CD4-positive, alpha-beta T cell (primary cell): ENCODE measurements around the gene ADK. TPM values are rescaled to one million over a fixed set of nuclear protein-coding genes. Genes with fewer than 3 reads are reported as not detected.
"Not testable (repeated sequence)": the region's sequence is repeated elsewhere in the genome, so short reads cannot be mapped to it uniquely, and the experiment has no call there.

ENCODE experiments used
- ATAC-seq: fragments of 200-7000 bp; cut with Tn5 transposase; one replicate; pipeline ENCODE4 v1.10.0; 2022; ENCODE audit warnings: mild to moderate bottlenecking; ENCODE audit not compliant: poor library complexity
- CTCF ChIA-PET: fragments of 350-600 bp; sonication (Branson Sonifier 250); formaldehyde crosslinking; loops from one replicate; lab custom pipeline; 2021; ENCODE audit warnings: antibody characterized with exemption, inconsistent platforms; lab: Charles Lee
- POLR2A ChIA-PET: fragments of 350-600 bp; sonication (Branson Sonifier 250); formaldehyde crosslinking; loops from one replicate; lab custom pipeline; 2021; ENCODE audit warnings: antibody characterized with exemption, inconsistent platforms; lab: Charles Lee
- DNase-seq, 14 experiments: peaks; one replicate each; pipeline ENCODE4 v3.0.0-alpha.2; 2013 to 2020; ENCODE audit warnings: mixed read lengths in 2 of 14
- H3K27ac ChIP-seq, 2 donors: one replicate each; pipeline versions ENCODE4 v1.5.1 to v1.7.0; 2013; ENCODE audit warnings: low read length in 2 of 2, low read depth in 1 of 2, mild to moderate bottlenecking in 1 of 2
- H3K27me3 ChIP-seq, 2 experiments: 1 replicate in 1 of 2; 2 replicates in 1 of 2; pipeline versions ENCODE4 v1.6.1 to v1.7.0; 2013; ENCODE audit warnings: low read length in 2 of 2, control low read depth in 1 of 2, mild to moderate bottlenecking in 1 of 2, moderate library complexity in 1 of 2; ENCODE audit not compliant: insufficient read depth in 2 of 2, control insufficient read depth in 1 of 2
- H3K36me3 ChIP-seq: one replicate; pipeline ENCODE4 v1.6.1; 2013; ENCODE audit warnings: low read length, control low read depth; ENCODE audit not compliant: insufficient read depth
- H3K4me1 ChIP-seq: one replicate; pipeline ENCODE4 v1.6.1; 2013; ENCODE audit warnings: low read length, control low read depth; ENCODE audit not compliant: insufficient read depth
- H3K4me3 ChIP-seq: one replicate; pipeline ENCODE4 v1.5.1; 2013; ENCODE audit warnings: mild to moderate bottlenecking, low read length, moderate library complexity
- H3K9me3 ChIP-seq, 2 experiments: 1 replicate in 1 of 2; 2 replicates in 1 of 2; pipeline versions ENCODE4 v1.6.1 to v1.7.0; 2013; ENCODE audit warnings: low read length in 2 of 2, mild to moderate bottlenecking in 2 of 2, control low read depth in 1 of 2, moderate library complexity in 1 of 2; ENCODE audit not compliant: control insufficient read depth in 1 of 2, insufficient read depth in 1 of 2
- H3K27ac Mint-ChIP-seq: one replicate; pipeline ENCODE4 v1.8.0; 2020; ENCODE audit warnings: mixed read lengths
- H3K27me3 Mint-ChIP-seq: one replicate; pipeline ENCODE4 v1.8.0; 2021; ENCODE audit warnings: mixed read lengths
- H3K36me3 Mint-ChIP-seq: one replicate; pipeline ENCODE4 v1.8.0; 2021; ENCODE audit warnings: low read depth, mixed read lengths
- H3K4me1 Mint-ChIP-seq: one replicate; pipeline ENCODE4 v1.8.0; 2021; ENCODE audit warnings: low read depth, mixed read lengths
- H3K4me3 Mint-ChIP-seq: one replicate; pipeline ENCODE4 v1.8.0; 2020; ENCODE audit warnings: mild to moderate bottlenecking, mixed read lengths
- H3K9me3 Mint-ChIP-seq: one replicate; pipeline ENCODE4 v1.8.0; 2020; ENCODE audit warnings: mixed read lengths
- intact Hi-C, 2 experiments: fragments of 100-400 bp; cut with DNase I in 1 of 2; cut with micrococcal nuclease in 1 of 2; formaldehyde crosslinking; loops; one replicate each; pipeline versions ENCODE4 v1.15.1 to v1.9.0; 2023 to 2025; cut with DNase I, micrococcal nuclease
- total RNA-seq, 174 experiments: library from RNA in 2 of 174; stranded (reverse) in 2 of 174; gene quantifications; one replicate each; pipeline ENCODE4 v1.2.3 and lab custom pipeline; 2021 to 2026
- TF ChIP-seq, protein P1 (sequence below): fragments of 200-600 bp; IDR thresholded peaks from one replicate; pipeline ENCODE4 v1.8.0; 2022; ENCODE audit warnings: antibody characterized with exemption, mild to moderate bottlenecking

ADK gene
- total RNA-seq, 2 experiments from 2014 or later = 15.3 to 17.6 TPM

DNA sequence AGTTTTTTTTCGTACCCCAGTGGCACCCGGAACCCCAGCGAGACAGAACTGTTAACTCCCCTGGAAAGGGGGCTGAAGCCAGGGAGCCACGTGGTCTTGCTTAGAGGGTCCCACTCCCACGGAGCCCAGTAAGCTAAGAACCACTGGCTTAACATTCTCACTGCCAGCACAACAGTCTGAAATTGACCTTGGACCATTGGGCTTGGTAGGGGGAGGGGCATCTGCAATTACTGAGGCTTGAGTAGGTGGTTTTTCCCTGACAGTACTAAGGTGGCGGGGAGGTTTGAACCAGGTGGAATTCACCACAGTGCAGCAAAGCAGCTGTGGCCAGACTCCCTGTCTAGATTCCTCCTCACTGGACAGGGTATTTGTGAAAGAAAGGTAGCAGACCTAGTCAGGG lies 196.5 kb downstream of the ADK start:
- H3K27me3 ChIP-seq = no peaks in the 10 kb centered on the region
- ChIA-PET POLR2A (interaction anchor here (0.7 kb wide), 1 partner anchor 10 kb away, joined by 4 read pairs; no protein-coding TSS in a partner anchor), CTCF (no interaction called here)
- TF ChIP-seq, protein P1, sequence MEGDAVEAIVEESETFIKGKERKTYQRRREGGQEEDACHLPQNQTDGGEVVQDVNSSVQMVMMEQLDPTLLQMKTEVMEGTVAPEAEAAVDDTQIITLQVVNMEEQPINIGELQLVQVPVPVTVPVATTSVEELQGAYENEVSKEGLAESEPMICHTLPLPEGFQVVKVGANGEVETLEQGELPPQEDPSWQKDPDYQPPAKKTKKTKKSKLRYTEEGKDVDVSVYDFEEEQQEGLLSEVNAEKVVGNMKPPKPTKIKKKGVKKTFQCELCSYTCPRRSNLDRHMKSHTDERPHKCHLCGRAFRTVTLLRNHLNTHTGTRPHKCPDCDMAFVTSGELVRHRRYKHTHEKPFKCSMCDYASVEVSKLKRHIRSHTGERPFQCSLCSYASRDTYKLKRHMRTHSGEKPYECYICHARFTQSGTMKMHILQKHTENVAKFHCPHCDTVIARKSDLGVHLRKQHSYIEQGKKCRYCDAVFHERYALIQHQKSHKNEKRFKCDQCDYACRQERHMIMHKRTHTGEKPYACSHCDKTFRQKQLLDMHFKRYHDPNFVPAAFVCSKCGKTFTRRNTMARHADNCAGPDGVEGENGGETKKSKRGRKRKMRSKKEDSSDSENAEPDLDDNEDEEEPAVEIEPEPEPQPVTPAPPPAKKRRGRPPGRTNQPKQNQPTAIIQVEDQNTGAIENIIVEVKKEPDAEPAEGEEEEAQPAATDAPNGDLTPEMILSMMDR = no peak
- DNase-seq (no peak), ATAC-seq (no peak)
- H3K27ac ChIP-seq = no peak overlapping the region
- H3K4me3 ChIP-seq = no peak overlapping the region
- H3K4me1 ChIP-seq = no peaks in the 10 kb centered on the region
- peaks cover 56% of the 10 kb centered on the region for H3K36me3 Mint-ChIP-seq
- H3K36me3 ChIP-seq = peaks cover 3% of the 10 kb centered on the region
- intact Hi-C loops = no loop called here
- no peaks in the 10 kb centered on the region for H3K4me1 Mint-ChIP-seq
- H3K4me3 Mint-ChIP-seq = no peak overlapping the region
- peaks cover 8 to 19% of the 10 kb centered on the region in 2 experiments for H3K9me3 ChIP-seq
- no peaks in the 10 kb centered on the region for H3K27me3 Mint-ChIP-seq
- no peak overlapping the region for H3K27ac Mint-ChIP-seq
- H3K9me3 Mint-ChIP-seq = peaks cover 12% of the 10 kb centered on the region

DNA sequence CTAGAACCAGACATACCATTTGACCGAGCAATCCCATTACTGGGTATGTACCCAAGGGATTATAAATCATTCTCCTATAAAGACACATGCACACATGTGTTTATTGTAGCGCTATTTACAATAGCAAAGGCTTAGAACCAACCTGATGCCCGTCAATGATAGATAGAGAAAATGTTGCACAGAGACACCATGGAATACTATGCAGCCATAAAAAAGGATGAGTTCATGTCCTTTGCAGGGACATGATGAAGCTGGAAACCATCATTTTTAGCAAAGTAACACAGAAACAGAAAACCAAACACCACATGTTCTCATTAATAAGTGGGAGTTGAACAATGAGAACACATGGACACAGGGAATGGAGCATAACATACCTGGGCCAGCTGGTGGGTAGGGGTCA lies 202.0 kb downstream of the ADK start:
- H3K4me1 Mint-ChIP-seq, H3K4me1 ChIP-seq, H3K4me3 ChIP-seq, H3K4me3 Mint-ChIP-seq, H3K27me3 Mint-ChIP-seq, H3K27me3 ChIP-seq, ATAC-seq, intact Hi-C loops, CTCF ChIA-PET, H3K27ac ChIP-seq, DNase-seq, H3K36me3 ChIP-seq, POLR2A ChIA-PET, H3K27ac Mint-ChIP-seq, H3K9me3 ChIP-seq: not testable (repeated sequence)
- Mint-ChIP-seq H3K36me3 (peaks cover 45% of the 10 kb centered on the region), H3K9me3 (peaks cover 12% of the 10 kb centered on the region)

GRCh38 chr10:74361678-74362077 lies 210.7 kb downstream of the ADK start:
- TF ChIP-seq, protein P1 = no peak
- peaks cover 82% of the 10 kb centered on the region for H3K36me3 Mint-ChIP-seq
- peaks cover 11 to 24% of the 10 kb centered on the region in 2 experiments for H3K9me3 ChIP-seq
- H3K27ac Mint-ChIP-seq = no peak overlapping the region
- H3K4me1 Mint-ChIP-seq = no peaks in the 10 kb centered on the region
- no peaks in the 10 kb centered on the region for H3K4me1 ChIP-seq
- DNase-seq (no peak), ATAC-seq (no peak)
- ChIA-PET POLR2A (no interaction called here), CTCF (no interaction called here)
- H3K4me3 ChIP-seq = no peak overlapping the region
- no peaks in the 10 kb centered on the region for H3K27me3 ChIP-seq
- no peak overlapping the region for H3K4me3 Mint-ChIP-seq
- intact Hi-C loops = no loop called here
- no peaks in the 10 kb centered on the region for H3K27me3 Mint-ChIP-seq
- peaks cover 21% of the 10 kb centered on the region for H3K9me3 Mint-ChIP-seq
- H3K36me3 ChIP-seq = peaks cover 10% of the 10 kb centered on the region
- H3K27ac ChIP-seq = no peak overlapping the region

- DNase-seq (no peak), ATAC-seq (no peak)
- H3K27ac ChIP-seq = no peak overlapping the region
- no peak overlapping the region for H3K4me3 ChIP-seq
- ChIA-PET POLR2A (no interaction called here), CTCF (no interaction called here)
- Mint-ChIP-seq H3K4me1 (no peaks in the 10 kb centered on the region), H3K9me3 (peaks cover 19% of the 10 kb centered on the region), H3K27me3 (no peaks in the 10 kb centered on the region), H3K36me3 (peaks cover 81% of the 10 kb centered on the region), H3K27ac (no peak overlapping the region), H3K4me3 (no peak overlapping the region)
- H3K4me1 ChIP-seq = no peaks in the 10 kb centered on the region
- intact Hi-C loops = no loop called here
- no peaks in the 10 kb centered on the region for H3K27me3 ChIP-seq
- H3K36me3 ChIP-seq = peaks cover 10% of the 10 kb centered on the region
- TF ChIP-seq, protein P1 = no peak
- H3K9me3 ChIP-seq = peaks cover 11 to 24% of the 10 kb centered on the region in 2 experiments
Observed at GRCh38 chr10:74363727-74364126, 212.7 kb downstream of the ADK start.
